BLaER1 treated with 17β-estradiol and CSF1 and Interleukin-3, amounts not matched to agents 10 nM and 100 nM (cell line): ENCODE data around the gene PRSS38.
A peak's percentile ranks its signal among the peaks of the same experiment; 100 is the strongest.

Experiments used
- H3K27ac ChIP-seq, 11 experiments: shearing (Covaris generic); formaldehyde crosslinking; 2 replicates each; pipeline ENCODE4 v1.8.1; 2022
- H3K27me3 ChIP-seq, 11 experiments: shearing (Covaris generic); formaldehyde crosslinking; 2 replicates each; pipeline ENCODE4 v1.8.1; 2022
- H3K36me3 ChIP-seq, 11 experiments: shearing (Covaris generic); formaldehyde crosslinking; 2 replicates each; pipeline ENCODE4 v1.8.1; 2022
- H3K4me1 ChIP-seq, 10 experiments: shearing (Covaris generic); formaldehyde crosslinking; 2 replicates each; pipeline ENCODE4 v1.8.1; 2022
- H3K4me2 ChIP-seq, 11 experiments: shearing (Covaris generic); formaldehyde crosslinking; 2 replicates each; pipeline ENCODE4 v1.8.1; 2022
- H3K4me3 ChIP-seq, 10 experiments: shearing (Covaris generic); formaldehyde crosslinking; 2 replicates each; pipeline ENCODE4 v1.8.1; 2022
- H3K9ac ChIP-seq, 11 experiments: shearing (Covaris generic); formaldehyde crosslinking; 2 replicates each; pipeline ENCODE4 v1.8.1; 2022
- H3K9me3 ChIP-seq, 11 experiments: shearing (Covaris generic); formaldehyde crosslinking; replicated peaks in 1 of 11; 2 replicates each; pipeline ENCODE4 v1.8.1; 2022
- H4K20me1 ChIP-seq, 11 experiments: shearing (Covaris generic); formaldehyde crosslinking; 2 replicates each; pipeline ENCODE4 v1.8.1; 2022
- Cebpa-rat ChIP-seq, 11 experiments: shearing (Covaris generic); IDR thresholded peaks; 2 replicates each; pipeline ENCODE4 v1.8.1; 2022

Gene PRSS38

GRCh38 chr1:227815468-227816409, at the start of gene PRSS38:
Gene PRSS38, plus strand, starts transcription at chr1:227815675. Its CDS starts 42 bp downstream, at chr1:227815717.
- Histone ChIP-seq H3K4me3 (no peak within 1 kb of the TSS), H3K4me1 (peaks cover 0 to 7% (median 0%) of the 10 kb centered on the region in 10 experiments; a peak in 4 of 20 replicates), H3K27ac (no peak within 1 kb of the TSS), H3K27me3 (no peaks in the 10 kb centered on the region), H3K4me2 (no peak within 1 kb of the TSS; a peak in 1 of 22 replicates), H4K20me1 (no peaks in the 10 kb centered on the region), H3K9me3 (peaks cover 40 to 68% (median 49%) of the 10 kb centered on the region in 11 experiments), H3K36me3 (0 out of 22 replicates have a peak, but pooled peaks cover 0 to 4% (median 0%) of the 10 kb centered on the region in 11 experiments), H3K9ac (no peak within 1 kb of the TSS)
- TF ChIP-seq Cebpa-rat (IDR thresholded peaks at IDR 0.05), result no peak

- H3K27ac ChIP-seq, result no peak overlapping the region
- TF ChIP-seq Cebpa-rat (IDR thresholded peaks at IDR 0.05), result no peak
Measured at GRCh38 chr1:227766015-227766634, 49.4 kb upstream of the PRSS38 start.

GRCh38 chr1:227766653-227767277, 48.7 kb upstream of the PRSS38 start:
- Histone ChIP-seq H3K36me3 (peaks cover 48 to 84% (median 61%) of the 10 kb centered on the region in 11 experiments), H3K27me3 (no peaks in the 10 kb centered on the region), H3K9me3 (no peaks in the 10 kb centered on the region), H3K27ac (no peak overlapping the region), H4K20me1 (peaks cover 38 to 84% (median 72%) of the 10 kb centered on the region in 11 experiments; a peak in 21 of 22 replicates), H3K4me1 (peaks cover 31 to 54% (median 51%) of the 10 kb centered on the region in 10 experiments), H3K9ac (0 out of 22 replicates have a peak overlapping the region, but pooled peaks of 1 of the 11 experiments have one; percentile 18), H3K4me3 (no peak overlapping the region), H3K4me2 (peak overlapping the region in 10 of 11 experiments; percentile 28 to 62 (median 48); a peak in 18 of 22 replicates)
- TF ChIP-seq Cebpa-rat (IDR thresholded peaks at IDR 0.05), result no peak

More at GRCh38 chr1:227766015-227766634, 49.4 kb upstream of the PRSS38 start:
- peaks cover 31 to 60% (median 55%) of the 10 kb centered on the region in 10 experiments for H3K4me1 ChIP-seq
- H3K4me3 ChIP-seq, result no peak overlapping the region
- peak overlapping the region; percentile 28 to 62 (median 47); a peak in 20 of 22 replicates for H3K4me2 ChIP-seq
- H3K9ac ChIP-seq, result peak overlapping the region in 4 of 11 experiments; percentile 5 to 38 (median 26); a peak in 1 of 22 replicates
- H3K9me3 ChIP-seq, result no peaks in the 10 kb centered on the region
- H4K20me1 ChIP-seq, result peaks cover 42 to 90% (median 79%) of the 10 kb centered on the region in 11 experiments; a peak in 21 of 22 replicates
- H3K27me3 ChIP-seq, result no peaks in the 10 kb centered on the region
- peaks cover 55 to 88% (median 68%) of the 10 kb centered on the region in 11 experiments for H3K36me3 ChIP-seq

- Histone ChIP-seq H3K9ac (no peak overlapping the region), H3K27me3 (no peaks in the 10 kb centered on the region), H3K36me3 (peaks cover 46 to 85% (median 59%) of the 10 kb centered on the region in 11 experiments), H3K4me1 (peaks cover 25 to 46% (median 43%) of the 10 kb centered on the region in 10 experiments), H4K20me1 (peaks cover 31 to 83% (median 64%) of the 10 kb centered on the region in 11 experiments; a peak in 21 of 22 replicates), H3K4me3 (no peak overlapping the region), H3K9me3 (no peaks in the 10 kb centered on the region), H3K4me2 (no peak overlapping the region), H3K27ac (no peak overlapping the region)
- TF ChIP-seq Cebpa-rat (IDR thresholded peaks at IDR 0.05), result no peak
Measured at GRCh38 chr1:227767401-227768124, 47.9 kb upstream of the PRSS38 start.

GRCh38 chr1:227768125-227768439, 47.4 kb upstream of the PRSS38 start:
- Histone ChIP-seq H4K20me1 (peaks cover 26 to 77% (median 59%) of the 10 kb centered on the region in 11 experiments; a peak in 21 of 22 replicates), H3K36me3 (peaks cover 46 to 90% (median 59%) of the 10 kb centered on the region in 11 experiments), H3K4me3 (no peak overlapping the region), H3K9me3 (no peaks in the 10 kb centered on the region), H3K9ac (no peak overlapping the region), H3K4me2 (no peak overlapping the region), H3K4me1 (peaks cover 19 to 41% (median 38%) of the 10 kb centered on the region in 10 experiments), H3K27ac (no peak overlapping the region), H3K27me3 (no peaks in the 10 kb centered on the region)
- TF ChIP-seq Cebpa-rat (IDR thresholded peaks at IDR 0.05), result no peak

GRCh38 chr1:227768640-227769039, 46.8 kb upstream of the PRSS38 start:
- Histone ChIP-seq H3K4me3 (no peak overlapping the region), H3K9me3 (no peaks in the 10 kb centered on the region), H3K27me3 (no peaks in the 10 kb centered on the region), H3K36me3 (peaks cover 47 to 86% (median 57%) of the 10 kb centered on the region in 11 experiments), H4K20me1 (peaks cover 20 to 73% (median 54%) of the 10 kb centered on the region in 11 experiments; a peak in 21 of 22 replicates), H3K4me2 (no peak overlapping the region), H3K4me1 (peaks cover 14 to 35% (median 33%) of the 10 kb centered on the region in 10 experiments; a peak in 19 of 20 replicates), H3K27ac (no peak overlapping the region), H3K9ac (no peak overlapping the region)
- TF ChIP-seq Cebpa-rat (IDR thresholded peaks at IDR 0.05), result no peak

GRCh38 chr1:227769047-227769935, 46.2 kb upstream of the PRSS38 start:
- Histone ChIP-seq H3K4me3 (no peak overlapping the region), H3K9ac (no peak overlapping the region), H3K4me2 (no peak overlapping the region), H4K20me1 (peaks cover 14 to 73% (median 52%) of the 10 kb centered on the region in 11 experiments; a peak in 21 of 22 replicates), H3K27me3 (no peaks in the 10 kb centered on the region), H3K4me1 (peaks cover 12 to 35% (median 28%) of the 10 kb centered on the region in 10 experiments; a peak in 19 of 20 replicates), H3K27ac (no peak overlapping the region; a peak in 1 of 22 replicates), H3K36me3 (peaks cover 46 to 86% (median 54%) of the 10 kb centered on the region in 11 experiments), H3K9me3 (no peaks in the 10 kb centered on the region)
- no peak for TF ChIP-seq Cebpa-rat (IDR thresholded peaks at IDR 0.05)
